Measurements from ENCODE around the gene NEDD4L. TPM values are rescaled to one million over a fixed set of nuclear protein-coding genes. Genes with fewer than 3 reads are reported as not detected.

Gene NEDD4L
- total RNA-seq, 1 donor from 2014 or later, result 32.6 TPM

GRCh38 chr18:58055890-58056558, 12.0 kb downstream of the NEDD4L start:
- ATAC-seq (ENCODE audit: low read depth) (no peak), DNase-seq (no peak)
- CTCF ChIA-PET, result interaction anchor here (1.3 to 1.8 kb wide), 2 partner anchors 13 to 66 kb away, joined by 3 to 6 read pairs; partner anchors contain the start of gene NEDD4L
- Mint-ChIP-seq H3K27me3 (no peaks in the 10 kb centered on the region), H3K4me3 (no peak overlapping the region), H3K27ac (no peak overlapping the region), H3K9me3 (no peaks in the 10 kb centered on the region), H3K4me1 (peaks cover 5% of the 10 kb centered on the region), H3K36me3 (ENCODE audit: low read depth) (peaks cover 4% of the 10 kb centered on the region)
- intact Hi-C loops (cut with micrococcal nuclease), result no loop called here
- POLR2A ChIA-PET, result no interaction called here
- TF ChIP-seq CTCF (IDR thresholded peaks at IDR 0.05), result no peak

- DNase-seq, result no peak
- H3K9me3 Mint-ChIP-seq, result no peaks in the 10 kb centered on the region
- H3K27ac Mint-ChIP-seq, result no peak overlapping the region
- ChIA-PET CTCF (no interaction called here), POLR2A (no interaction called here)
- no peaks in the 10 kb centered on the region for H3K27me3 Mint-ChIP-seq
- intact Hi-C loops (cut with micrococcal nuclease), result no loop called here
- H3K4me3 Mint-ChIP-seq, result no peak overlapping the region
- H3K4me1 Mint-ChIP-seq, result peaks cover 3% of the 10 kb centered on the region
- TF ChIP-seq CTCF (IDR thresholded peaks at IDR 0.05), result no peak
- ATAC-seq (ENCODE audit: low read depth), result no peak
- H3K36me3 Mint-ChIP-seq (ENCODE audit: low read depth), result peaks cover 4% of the 10 kb centered on the region
Measured at GRCh38 chr18:58056852-58057251, 12.8 kb downstream of the NEDD4L start.

- CTCF ChIA-PET, result no interaction called here
Measured at GRCh38 chr18:58057291-58057965, 13.4 kb downstream of the NEDD4L start.

GRCh38 chr18:58058720-58059119, 14.7 kb downstream of the NEDD4L start:
- ChIA-PET CTCF (no interaction called here), POLR2A (no interaction called here)
- DNase-seq, result no peak
- intact Hi-C loops (cut with micrococcal nuclease), result no loop called here
- ATAC-seq (ENCODE audit: low read depth), result no peak
- H3K4me3 Mint-ChIP-seq, result no peak overlapping the region
- no peak for TF ChIP-seq CTCF (IDR thresholded peaks at IDR 0.05)
- peaks cover 2% of the 10 kb centered on the region for H3K36me3 Mint-ChIP-seq (ENCODE audit: low read depth)
- H3K9me3 Mint-ChIP-seq, result no peaks in the 10 kb centered on the region
- H3K27ac Mint-ChIP-seq, result no peak overlapping the region
- no peaks in the 10 kb centered on the region for H3K4me1 Mint-ChIP-seq
- no peaks in the 10 kb centered on the region for H3K27me3 Mint-ChIP-seq

More at GRCh38 chr18:58057291-58057965, 13.4 kb downstream of the NEDD4L start:
- no peak overlapping the region for H3K27ac Mint-ChIP-seq
- no peaks in the 10 kb centered on the region for H3K9me3 Mint-ChIP-seq
- peaks cover 4% of the 10 kb centered on the region for H3K36me3 Mint-ChIP-seq (ENCODE audit: low read depth)
- intact Hi-C loops (cut with micrococcal nuclease), result no loop called here
- no peaks in the 10 kb centered on the region for H3K4me1 Mint-ChIP-seq
- ATAC-seq (ENCODE audit: low read depth), result no peak
- no peaks in the 10 kb centered on the region for H3K27me3 Mint-ChIP-seq
- POLR2A ChIA-PET, result no interaction called here
- no peak for DNase-seq
- no peak for TF ChIP-seq CTCF (IDR thresholded peaks at IDR 0.05)
- H3K4me3 Mint-ChIP-seq, result no peak overlapping the region

GRCh38 chr18:58060254-58060653, 16.2 kb downstream of the NEDD4L start:
- ATAC-seq (ENCODE audit: low read depth) (no peak), DNase-seq (no peak)
- ChIA-PET POLR2A (no interaction called here), CTCF (no interaction called here)
- Mint-ChIP-seq H3K36me3 (ENCODE audit: low read depth) (peaks cover 2% of the 10 kb centered on the region), H3K4me1 (peaks cover 5% of the 10 kb centered on the region), H3K4me3 (no peak overlapping the region), H3K27ac (no peak overlapping the region), H3K9me3 (no peaks in the 10 kb centered on the region), H3K27me3 (no peaks in the 10 kb centered on the region)
- TF ChIP-seq CTCF (IDR thresholded peaks at IDR 0.05), result no peak
- intact Hi-C loops (cut with micrococcal nuclease), result no loop called here

Data from activated B cell treated with CpG ODN at 0.5 μM for 24 hours (primary cell).